SKM-1 treated with dmso at 0.1 percent for 144 hours (cell line): Measurements from ENCODE around the gene PNPLA2.
A peak's percentile ranks its signal among the peaks of the same experiment; 100 is the strongest.

Experiments
- DNase-seq: peaks from one replicate; lab custom pipeline; 2025; ENCODE audit not compliant: unreplicated experiment; lab: John Stamatoyannopoulos, UW

Gene PNPLA2, protein sequence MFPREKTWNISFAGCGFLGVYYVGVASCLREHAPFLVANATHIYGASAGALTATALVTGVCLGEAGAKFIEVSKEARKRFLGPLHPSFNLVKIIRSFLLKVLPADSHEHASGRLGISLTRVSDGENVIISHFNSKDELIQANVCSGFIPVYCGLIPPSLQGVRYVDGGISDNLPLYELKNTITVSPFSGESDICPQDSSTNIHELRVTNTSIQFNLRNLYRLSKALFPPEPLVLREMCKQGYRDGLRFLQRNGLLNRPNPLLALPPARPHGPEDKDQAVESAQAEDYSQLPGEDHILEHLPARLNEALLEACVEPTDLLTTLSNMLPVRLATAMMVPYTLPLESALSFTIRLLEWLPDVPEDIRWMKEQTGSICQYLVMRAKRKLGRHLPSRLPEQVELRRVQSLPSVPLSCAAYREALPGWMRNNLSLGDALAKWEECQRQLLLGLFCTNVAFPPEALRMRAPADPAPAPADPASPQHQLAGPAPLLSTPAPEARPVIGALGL

GRCh38 chr11:818396-819128, at the start of gene PNPLA2:
Gene PNPLA2, plus strand, starts transcription at chr11:818914. Its CDS starts 805 bp downstream, at chr11:819719.
- DNase-seq: no peak

GRCh38 chr11:769887-770641, 48.6 kb upstream of the PNPLA2 start:
- DNase-seq: no peak

GRCh38 chr11:770642-771616, 47.8 kb upstream of the PNPLA2 start:
- DNase-seq: no peak

DNA sequence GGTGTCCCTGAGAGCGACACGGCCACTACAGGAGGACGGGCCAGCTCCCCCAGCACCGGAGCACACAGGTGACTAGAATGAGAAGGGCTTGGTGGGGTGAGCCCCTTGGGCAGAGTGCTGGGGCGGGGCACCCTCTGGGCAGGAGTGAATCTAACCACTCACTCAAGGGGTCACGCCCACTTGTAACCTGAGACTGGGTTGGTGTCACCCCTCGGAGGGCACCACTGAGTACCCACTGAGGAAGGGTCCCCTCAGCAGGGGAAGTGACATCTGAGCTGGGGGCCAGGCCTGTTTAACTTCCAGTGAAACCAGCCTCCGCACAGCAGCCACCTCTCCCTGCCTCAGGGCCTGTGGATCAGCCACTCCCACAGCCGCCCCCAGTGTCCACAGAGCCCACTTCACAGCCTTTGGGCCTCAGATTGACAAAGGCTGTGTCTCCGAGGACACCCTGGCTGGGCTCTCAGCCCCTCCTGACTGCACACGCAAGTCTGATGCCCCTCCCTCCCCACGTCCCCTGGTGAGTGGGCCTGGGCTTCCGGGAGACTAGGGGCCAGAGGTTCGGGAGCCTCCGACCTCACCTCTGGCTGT, 47.0 kb upstream of the PNPLA2 start:
- no peak for DNase-seq

- no peak for DNase-seq
Measured at GRCh38 chr11:772429-773390, 46.0 kb upstream of the PNPLA2 start.

GRCh38 chr11:773425-773824, 45.3 kb upstream of the PNPLA2 start:
- no peak for DNase-seq

DNA sequence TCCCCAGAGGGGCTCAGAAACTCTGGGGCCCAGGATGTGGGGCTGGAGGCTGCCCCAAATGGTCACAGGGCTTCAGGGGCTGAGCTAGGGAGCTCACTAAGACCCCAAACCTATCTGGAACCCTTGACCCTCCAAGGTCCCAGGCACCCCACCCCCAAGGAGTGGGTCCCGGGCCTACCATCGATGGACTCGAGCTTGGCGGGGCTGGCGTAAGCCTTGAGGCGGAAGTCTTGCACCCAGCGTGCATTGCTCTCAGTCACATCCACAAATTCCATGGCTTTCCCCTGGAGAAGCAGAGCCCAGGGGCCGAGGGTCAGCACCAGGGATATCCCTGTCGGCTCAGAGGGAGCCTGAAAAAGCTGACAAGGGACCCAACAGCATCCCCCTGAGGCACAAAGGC, 44.9 kb upstream of the PNPLA2 start:
- DNase-seq: no peak

DNA sequence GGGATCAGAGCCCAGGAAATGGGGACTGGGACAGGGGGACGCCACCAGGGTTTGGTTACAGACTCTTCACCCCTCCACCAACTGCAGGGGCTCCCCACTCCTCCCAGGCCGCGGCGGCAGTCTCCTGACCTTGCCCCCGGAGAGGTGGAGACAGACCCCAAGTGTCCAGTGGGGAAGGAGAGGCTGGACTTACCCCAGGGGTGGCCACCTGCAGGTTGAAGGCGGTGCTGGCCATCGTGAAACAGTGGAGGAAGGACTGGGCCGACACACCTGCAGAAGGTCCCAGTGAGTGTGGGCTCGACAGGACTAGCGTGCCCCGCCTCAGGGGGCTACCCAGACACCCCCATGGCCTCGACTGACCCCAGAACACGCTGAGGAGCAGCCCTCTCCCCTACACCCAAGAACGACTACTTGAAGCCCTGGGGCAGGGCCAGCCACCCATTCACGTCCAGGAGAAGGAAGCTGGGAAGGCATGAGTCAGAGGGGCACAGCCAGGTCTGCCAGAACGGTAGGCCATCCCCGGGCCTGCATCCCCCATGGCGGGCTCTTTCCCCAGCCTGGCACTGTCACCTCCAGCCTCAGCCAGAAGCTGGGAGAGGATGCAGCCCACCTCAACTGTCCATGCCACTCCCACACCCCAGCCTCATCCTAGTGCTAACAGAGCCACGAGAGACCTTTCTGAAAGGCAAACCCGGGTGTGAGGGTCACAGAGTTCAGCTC, 43.7 kb upstream of the PNPLA2 start:
- DNase-seq: no peak

GRCh38 chr11:776263-776560, 42.5 kb upstream of the PNPLA2 start:
- no peak for DNase-seq

DNA sequence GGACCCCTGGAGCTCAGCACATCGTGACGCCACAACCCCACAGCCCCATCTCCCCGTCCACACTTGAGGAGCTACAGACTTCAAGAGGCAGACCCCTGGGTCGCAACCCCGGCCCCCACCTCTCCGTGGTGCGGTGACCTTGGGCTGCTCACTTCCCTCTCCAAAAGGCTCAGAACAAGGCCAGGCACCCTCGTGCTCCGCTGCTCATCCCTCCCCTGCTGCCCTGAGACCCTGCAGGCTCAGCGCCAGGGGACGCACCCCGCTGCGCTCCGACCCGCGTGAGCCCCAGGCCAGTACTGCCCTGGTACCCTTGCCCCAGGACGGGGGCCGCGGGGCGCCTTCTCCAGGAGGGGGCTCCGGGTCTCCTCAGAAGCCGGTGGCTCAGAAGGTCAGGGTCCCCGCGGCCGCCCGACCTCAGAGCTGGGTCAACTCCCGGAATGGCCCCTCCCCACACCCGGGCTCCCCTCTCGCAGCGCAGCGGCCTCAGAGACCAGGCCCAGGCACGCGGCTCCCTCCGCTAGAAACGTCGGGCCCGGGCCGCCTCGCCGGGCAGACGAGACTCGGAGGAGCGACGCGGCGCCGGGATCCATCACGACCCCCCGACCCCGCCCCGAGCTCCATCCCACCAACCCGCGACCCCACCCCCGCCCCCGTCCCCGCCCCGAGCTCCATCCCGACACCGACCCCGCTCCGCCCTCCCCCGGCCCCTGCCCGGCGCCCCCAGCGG, 42.0 kb upstream of the PNPLA2 start:
- peak; percentile 14 for DNase-seq

- DNase-seq: peak; percentile 73
Measured at GRCh38 chr11:777288-778255, 41.1 kb upstream of the PNPLA2 start, which contains the start of gene GATD1. Gene GATD1, minus strand, starts transcription at chr11:777487. Its CDS starts 25 bp downstream, at chr11:777462.

- DNase-seq: no peak
Measured at GRCh38 chr11:778976-779954, 39.4 kb upstream of the PNPLA2 start.

- no peak for DNase-seq
Measured at GRCh38 chr11:779955-780532, 38.7 kb upstream of the PNPLA2 start.

DNA sequence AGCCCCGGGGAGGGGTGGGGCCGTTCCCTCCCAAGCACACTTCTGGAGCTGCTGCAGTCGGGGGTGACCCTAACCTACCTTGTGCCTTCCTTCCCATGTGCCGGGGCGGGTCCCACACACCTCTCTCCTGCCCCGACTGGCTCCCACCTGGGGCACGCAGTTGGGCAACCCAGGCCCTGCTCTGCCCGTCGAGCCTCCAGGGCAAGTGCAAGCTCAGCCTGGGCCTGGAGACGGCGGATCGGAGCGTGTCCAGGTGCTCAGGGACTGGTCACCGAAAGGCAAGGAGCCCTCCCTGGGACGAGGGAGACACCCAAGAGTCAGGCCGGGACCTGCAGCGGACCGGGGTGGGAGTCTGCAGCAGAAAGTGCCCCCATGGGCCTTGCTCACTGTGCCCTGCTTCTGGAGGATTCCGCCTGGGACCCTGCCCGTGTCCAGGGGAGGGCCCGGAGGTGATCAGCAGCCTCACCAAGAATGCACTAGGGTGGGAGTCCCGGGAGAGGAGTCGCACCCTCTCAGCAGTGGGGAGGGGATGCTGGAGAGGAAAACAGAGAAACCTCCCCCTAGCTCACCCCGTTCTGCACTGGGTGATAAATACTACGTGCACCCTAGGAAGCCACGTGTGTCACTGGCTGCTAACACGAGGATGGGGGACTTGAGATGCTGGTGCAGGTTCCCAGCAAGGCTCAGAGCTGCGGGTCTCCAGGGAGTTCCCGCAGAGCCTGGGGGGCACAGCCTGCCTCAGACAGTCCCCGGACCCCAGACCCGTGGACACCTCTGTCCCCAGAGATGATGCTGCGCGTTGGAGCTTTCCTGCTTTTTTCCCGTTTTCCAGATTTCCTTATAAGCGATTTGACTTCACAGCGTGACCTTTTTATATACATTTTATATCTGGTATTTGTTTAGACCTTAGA, 36.2 kb upstream of the PNPLA2 start:
- no peak for DNase-seq
